Nephron progenitor cell (in vitro differentiated cells): ENCODE measurements around the gene NCMAP.

Experiments
- DNase-seq: peaks from one replicate; pipeline ENCODE4 v3.0.0; 2021
- H3K27ac Mint-ChIP-seq: 2 replicates; pipeline ENCODE4 v1.8.0; 2021; ENCODE audit warnings: mild to moderate bottlenecking, moderate library complexity, mixed read lengths
- H3K27me3 Mint-ChIP-seq: 2 replicates; pipeline ENCODE4 v1.8.0; 2021; ENCODE audit warnings: mild to moderate bottlenecking, low read depth, mixed read lengths; ENCODE audit not compliant: poor library complexity
- H3K36me3 Mint-ChIP-seq: 2 replicates; pipeline ENCODE4 v1.8.0; 2021; ENCODE audit warnings: low read depth, mixed read lengths
- H3K4me1 Mint-ChIP-seq: 2 replicates; pipeline ENCODE4 v1.8.0; 2021; ENCODE audit warnings: mixed read lengths
- H3K4me3 Mint-ChIP-seq: 2 replicates; pipeline ENCODE4 v1.8.0; 2021; ENCODE audit warnings: mild to moderate bottlenecking, moderate library complexity, mixed read lengths
- H3K9me3 Mint-ChIP-seq: 2 replicates; pipeline ENCODE4 v1.8.0; 2021; ENCODE audit warnings: mild to moderate bottlenecking, moderate library complexity, mixed read lengths
- CTCF ChIP-seq: fragments of 200-600 bp; sonication (generic); IDR thresholded peaks from 2 replicates; pipeline ENCODE4 v1.5.0; 2021; ENCODE audit warnings: antibody characterized with exemption

NCMAP gene

GRCh38 chr1:24555591-24556413, at the start of gene NCMAP:
Gene NCMAP, plus strand, starts transcription at chr1:24556087. Its CDS starts 39,344 bp downstream, at chr1:24595431.
- DNase-seq = peak; percentile 54
- Mint-ChIP-seq H3K36me3 (no peaks in the 10 kb centered on the region), H3K9me3 (no peaks in the 10 kb centered on the region), H3K4me1 (peaks cover 42% of the 10 kb centered on the region), H3K27me3 (peaks cover 51% of the 10 kb centered on the region), H3K4me3 (peak within 1 kb of the TSS; percentile 74), H3K27ac (no peak within 1 kb of the TSS)
- no peak for TF ChIP-seq CTCF

- no peak for DNase-seq
- H3K27ac Mint-ChIP-seq = no peak overlapping the region
- H3K4me3 Mint-ChIP-seq = no peak overlapping the region
- peaks cover 27% of the 10 kb centered on the region for H3K4me1 Mint-ChIP-seq
- H3K36me3 Mint-ChIP-seq = peaks cover 17% of the 10 kb centered on the region
- no peak for TF ChIP-seq CTCF
- peaks cover 32% of the 10 kb centered on the region for H3K27me3 Mint-ChIP-seq
- peaks cover 14% of the 10 kb centered on the region for H3K9me3 Mint-ChIP-seq
These were observed 49.1 kb upstream of the NCMAP start for GRCh38 chr1:24506691-24507381.

GRCh38 chr1:24507405-24507804, 48.5 kb upstream of the NCMAP start:
- no peak overlapping the region for H3K27ac Mint-ChIP-seq
- H3K4me1 Mint-ChIP-seq = peaks cover 24% of the 10 kb centered on the region
- H3K36me3 Mint-ChIP-seq = peaks cover 17% of the 10 kb centered on the region

GRCh38 chr1:24508911-24509310, 47.0 kb upstream of the NCMAP start:
- Mint-ChIP-seq H3K27ac (no peak overlapping the region), H3K27me3 (peaks cover 18% of the 10 kb centered on the region), H3K36me3 (peaks cover 17% of the 10 kb centered on the region), H3K4me1 (peaks cover 17% of the 10 kb centered on the region), H3K4me3 (no peak overlapping the region), H3K9me3 (peaks cover 14% of the 10 kb centered on the region)
- no peak for TF ChIP-seq CTCF
- DNase-seq = no peak

More at GRCh38 chr1:24507405-24507804, 48.5 kb upstream of the NCMAP start:
- H3K9me3 Mint-ChIP-seq = peaks cover 14% of the 10 kb centered on the region
- no peak for DNase-seq
- TF ChIP-seq CTCF = no peak
- no peak overlapping the region for H3K4me3 Mint-ChIP-seq
- peaks cover 27% of the 10 kb centered on the region for H3K27me3 Mint-ChIP-seq

- Mint-ChIP-seq H3K4me1 (peaks cover 12% of the 10 kb centered on the region), H3K9me3 (peaks cover 14% of the 10 kb centered on the region), H3K27ac (no peak overlapping the region), H3K36me3 (peaks cover 17% of the 10 kb centered on the region), H3K4me3 (no peak overlapping the region), H3K27me3 (peaks cover 6% of the 10 kb centered on the region)
- TF ChIP-seq CTCF = no peak
- no peak for DNase-seq
These were observed 42.2 kb upstream of the NCMAP start for GRCh38 chr1:24513706-24514105.
